NCI-H1436 (cell line): ENCODE results near the gene CRYL1.

Experiments
- DNase-seq: peaks from one replicate; lab custom pipeline; 2025; lab: John Stamatoyannopoulos, UW

The CRYL1 gene

GRCh38 chr13:20420938-20421337, 104.7 kb downstream of the CRYL1 start:
- DNase-seq: no peak

- DNase-seq: no peak
These were observed 106.7 kb downstream of the CRYL1 start for GRCh38 chr13:20418953-20419352.

- DNase-seq: no peak
These were observed 109.4 kb downstream of the CRYL1 start for GRCh38 chr13:20416223-20416745.

- no peak for DNase-seq
These were observed 110.0 kb downstream of the CRYL1 start for GRCh38 chr13:20415694-20416107.

- no peak for DNase-seq
These were observed 110.4 kb downstream of the CRYL1 start for GRCh38 chr13:20415306-20415679.

- no peak for DNase-seq
These were observed 110.9 kb downstream of the CRYL1 start for GRCh38 chr13:20414546-20415305.

GRCh38 chr13:20412691-20413355, 112.8 kb downstream of the CRYL1 start:
- no peak for DNase-seq

GRCh38 chr13:20411638-20412342, 113.9 kb downstream of the CRYL1 start:
- no peak for DNase-seq

GRCh38 chr13:20410726-20411125, 114.9 kb downstream of the CRYL1 start:
- no peak for DNase-seq

GRCh38 chr13:20408181-20408580, 117.5 kb downstream of the CRYL1 start:
- no peak for DNase-seq

GRCh38 chr13:20407759-20408158, 117.9 kb downstream of the CRYL1 start:
- no peak for DNase-seq

GRCh38 chr13:20405691-20406090, 120.0 kb downstream of the CRYL1 start:
- no peak for DNase-seq

GRCh38 chr13:20404488-20405222, 121.0 kb downstream of the CRYL1 start:
- DNase-seq: no peak

- no peak for DNase-seq
These were observed 121.8 kb downstream of the CRYL1 start for GRCh38 chr13:20403826-20404225.

GRCh38 chr13:20402881-20403280, 122.8 kb downstream of the CRYL1 start:
- no peak for DNase-seq

GRCh38 chr13:20401931-20402856, 123.5 kb downstream of the CRYL1 start:
- no peak for DNase-seq

GRCh38 chr13:20401531-20401930, 124.1 kb downstream of the CRYL1 start:
- DNase-seq: no peak

- DNase-seq: no peak
These were observed 124.9 kb downstream of the CRYL1 start for GRCh38 chr13:20400774-20401173.

GRCh38 chr13:20399961-20400360, 125.7 kb downstream of the CRYL1 start:
- no peak for DNase-seq

GRCh38 chr13:20399515-20399914, 126.1 kb downstream of the CRYL1 start:
- no peak for DNase-seq

- no peak for DNase-seq
These were observed 127.2 kb downstream of the CRYL1 start for GRCh38 chr13:20398459-20398858.
